ENCODE results near the gene NKAIN2.

NKAIN2 gene

DNA sequence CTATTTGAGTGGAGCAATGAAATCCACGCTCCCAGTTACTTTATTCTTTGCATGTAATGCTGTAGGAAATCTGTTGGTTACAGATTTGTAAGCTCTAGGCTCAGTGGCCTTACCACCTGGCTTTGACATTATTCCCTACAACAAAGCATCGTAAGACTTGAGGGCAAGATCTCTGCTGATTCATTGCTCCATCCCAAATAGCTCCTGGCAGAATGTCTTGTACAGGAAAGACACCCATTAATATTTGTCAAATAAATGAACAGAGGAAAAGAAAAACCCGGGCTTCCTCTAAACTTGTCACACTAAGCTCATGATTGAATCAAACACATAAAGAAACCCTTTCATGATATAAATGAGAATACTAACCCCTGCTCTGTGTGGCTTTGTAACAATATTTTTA is 801.1 kb downstream of the NKAIN2 start:
- H3K9me3 ChIP-seq (ENCODE audit: insufficient read depth, low read length) = no peaks in the 10 kb centered on the region

DNA sequence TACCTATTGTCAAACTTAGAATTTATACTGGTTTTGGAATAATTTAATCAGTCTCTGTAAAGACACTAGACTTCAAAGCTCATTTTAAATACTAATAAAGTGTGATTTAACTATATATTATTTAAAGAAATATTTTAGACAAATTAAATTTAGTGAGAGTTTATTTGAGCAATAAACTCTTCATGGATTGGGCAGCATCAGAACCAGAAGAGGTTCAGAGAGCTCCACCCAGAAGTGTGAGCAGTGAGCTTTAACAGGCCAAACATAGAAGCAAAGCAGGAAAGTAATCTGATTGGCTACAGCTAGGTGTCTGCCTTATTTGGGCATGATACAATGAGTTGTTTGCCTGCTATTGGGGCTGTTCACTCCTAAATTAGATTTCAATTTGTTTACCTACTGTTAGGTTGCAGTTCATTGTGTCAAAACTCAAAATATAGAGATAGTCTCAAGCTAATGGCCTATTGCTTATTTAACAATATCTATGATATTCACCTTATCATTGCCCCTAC is 803.5 kb downstream of the NKAIN2 start:
- no peak for TF ChIP-seq EZH2phosphoT487 (conservative IDR thresholded peaks at IDR 0.05; ENCODE audit: low read length)
- TF ChIP-seq, protein P1, sequence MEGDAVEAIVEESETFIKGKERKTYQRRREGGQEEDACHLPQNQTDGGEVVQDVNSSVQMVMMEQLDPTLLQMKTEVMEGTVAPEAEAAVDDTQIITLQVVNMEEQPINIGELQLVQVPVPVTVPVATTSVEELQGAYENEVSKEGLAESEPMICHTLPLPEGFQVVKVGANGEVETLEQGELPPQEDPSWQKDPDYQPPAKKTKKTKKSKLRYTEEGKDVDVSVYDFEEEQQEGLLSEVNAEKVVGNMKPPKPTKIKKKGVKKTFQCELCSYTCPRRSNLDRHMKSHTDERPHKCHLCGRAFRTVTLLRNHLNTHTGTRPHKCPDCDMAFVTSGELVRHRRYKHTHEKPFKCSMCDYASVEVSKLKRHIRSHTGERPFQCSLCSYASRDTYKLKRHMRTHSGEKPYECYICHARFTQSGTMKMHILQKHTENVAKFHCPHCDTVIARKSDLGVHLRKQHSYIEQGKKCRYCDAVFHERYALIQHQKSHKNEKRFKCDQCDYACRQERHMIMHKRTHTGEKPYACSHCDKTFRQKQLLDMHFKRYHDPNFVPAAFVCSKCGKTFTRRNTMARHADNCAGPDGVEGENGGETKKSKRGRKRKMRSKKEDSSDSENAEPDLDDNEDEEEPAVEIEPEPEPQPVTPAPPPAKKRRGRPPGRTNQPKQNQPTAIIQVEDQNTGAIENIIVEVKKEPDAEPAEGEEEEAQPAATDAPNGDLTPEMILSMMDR (IDR thresholded peaks at IDR 0.05; ENCODE audit: insufficient read depth, low read length, poor library complexity, severe bottlenecking) = no peak
- Histone ChIP-seq H3K79me2 (ENCODE audit: insufficient read depth, low read length) (no peaks in the 10 kb centered on the region), H3K27ac (ENCODE audit: low read depth, low read length) (no peak overlapping the region), H3F3A (ENCODE audit: insufficient read depth) (no peaks in the 10 kb centered on the region), H3K9me2 (replicated peaks; ENCODE audit: insufficient read depth, low read length) (no peaks in the 10 kb centered on the region), H2AFZ (ENCODE audit: low read depth, low read length, severe bottlenecking) (no peak overlapping the region), H3K4me3 (ENCODE audit: insufficient read depth, low read length, poor library complexity, severe bottlenecking) (no peak overlapping the region), H4K20me1 (ENCODE audit: low read depth, low read length) (no peaks in the 10 kb centered on the region), H3K27me3 (ENCODE audit: low read length) (no peaks in the 10 kb centered on the region), H3K4me2 (ENCODE audit: low read depth, low read length, poor library complexity, severe bottlenecking) (no peak overlapping the region), H3K9ac (ENCODE audit: low read length) (no peak overlapping the region), H3K36me3 (ENCODE audit: low read length) (no peaks in the 10 kb centered on the region), H3K9me3 (ENCODE audit: insufficient read depth, low read length) (no peaks in the 10 kb centered on the region)

More for the DNA sequence above, 801.1 kb downstream of the NKAIN2 start:
- H3K9me2 ChIP-seq (replicated peaks; ENCODE audit: insufficient read depth, low read length) = no peaks in the 10 kb centered on the region
- H3K4me2 ChIP-seq (ENCODE audit: low read depth, low read length, poor library complexity, severe bottlenecking) = no peak overlapping the region
- H3K27me3 ChIP-seq (ENCODE audit: low read length) = no peaks in the 10 kb centered on the region
- H3K4me3 ChIP-seq (ENCODE audit: insufficient read depth, low read length, poor library complexity, severe bottlenecking) = no peak overlapping the region
- no peaks in the 10 kb centered on the region for H3K79me2 ChIP-seq (ENCODE audit: insufficient read depth, low read length)
- no peaks in the 10 kb centered on the region for H3F3A ChIP-seq (ENCODE audit: insufficient read depth)
- no peaks in the 10 kb centered on the region for H4K20me1 ChIP-seq (ENCODE audit: low read depth, low read length)
- H2AFZ ChIP-seq (ENCODE audit: low read depth, low read length, severe bottlenecking) = no peak overlapping the region
- H3K9ac ChIP-seq (ENCODE audit: low read length) = no peak overlapping the region
- H3K27ac ChIP-seq (ENCODE audit: low read depth, low read length) = no peak overlapping the region
- TF ChIP-seq, protein P1 (IDR thresholded peaks at IDR 0.05; ENCODE audit: insufficient read depth, low read length, poor library complexity, severe bottlenecking) = no peak
- no peak for TF ChIP-seq EZH2phosphoT487 (conservative IDR thresholded peaks at IDR 0.05; ENCODE audit: low read length)
- no peaks in the 10 kb centered on the region for H3K36me3 ChIP-seq (ENCODE audit: low read length)

DNA sequence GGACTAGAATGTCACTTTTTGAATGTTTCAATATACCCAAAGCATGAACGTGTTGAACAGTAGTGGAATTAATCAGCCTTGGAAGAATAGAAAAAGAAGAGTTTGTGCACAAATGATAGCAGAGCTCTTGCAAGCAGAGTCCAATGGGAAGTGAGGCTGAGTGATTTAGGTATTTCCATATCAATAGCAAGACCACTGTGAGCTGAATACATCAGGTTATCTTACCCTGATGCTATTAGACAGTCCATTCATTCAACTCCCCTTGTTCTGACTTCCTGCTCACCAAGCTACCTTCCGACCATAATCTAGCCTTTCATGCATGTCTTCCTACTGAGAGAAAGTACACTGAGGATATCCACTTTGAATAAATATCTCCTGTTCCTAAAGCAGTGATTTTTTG is 809.4 kb downstream of the NKAIN2 start:
- Histone ChIP-seq H3K4me3 (ENCODE audit: insufficient read depth, low read length, poor library complexity, severe bottlenecking) (no peak overlapping the region), H3K9me2 (replicated peaks; ENCODE audit: insufficient read depth, low read length) (no peaks in the 10 kb centered on the region), H3F3A (ENCODE audit: insufficient read depth) (no peaks in the 10 kb centered on the region), H3K27me3 (ENCODE audit: low read length) (no peaks in the 10 kb centered on the region), H3K79me2 (ENCODE audit: insufficient read depth, low read length) (no peaks in the 10 kb centered on the region), H3K27ac (ENCODE audit: low read depth, low read length) (no peak overlapping the region), H2AFZ (ENCODE audit: low read depth, low read length, severe bottlenecking) (no peak overlapping the region), H3K9ac (ENCODE audit: low read length) (no peak overlapping the region), H3K36me3 (ENCODE audit: low read length) (no peaks in the 10 kb centered on the region), H3K4me2 (ENCODE audit: low read depth, low read length, poor library complexity, severe bottlenecking) (no peak overlapping the region), H3K9me3 (ENCODE audit: insufficient read depth, low read length) (no peaks in the 10 kb centered on the region), H4K20me1 (ENCODE audit: low read depth, low read length) (no peaks in the 10 kb centered on the region)
- no peak for TF ChIP-seq EZH2phosphoT487 (conservative IDR thresholded peaks at IDR 0.05; ENCODE audit: low read length)
- TF ChIP-seq, protein P1 (IDR thresholded peaks at IDR 0.05; ENCODE audit: insufficient read depth, low read length, poor library complexity, severe bottlenecking) = no peak
